ENCODE results near the gene SEMA3D.

- no peak for TF ChIP-seq YY1 (IDR thresholded peaks at IDR 0.05)
- no peak for TF ChIP-seq TAF1 (conservative IDR thresholded peaks at IDR 0.05)
- TF ChIP-seq, protein P1, sequence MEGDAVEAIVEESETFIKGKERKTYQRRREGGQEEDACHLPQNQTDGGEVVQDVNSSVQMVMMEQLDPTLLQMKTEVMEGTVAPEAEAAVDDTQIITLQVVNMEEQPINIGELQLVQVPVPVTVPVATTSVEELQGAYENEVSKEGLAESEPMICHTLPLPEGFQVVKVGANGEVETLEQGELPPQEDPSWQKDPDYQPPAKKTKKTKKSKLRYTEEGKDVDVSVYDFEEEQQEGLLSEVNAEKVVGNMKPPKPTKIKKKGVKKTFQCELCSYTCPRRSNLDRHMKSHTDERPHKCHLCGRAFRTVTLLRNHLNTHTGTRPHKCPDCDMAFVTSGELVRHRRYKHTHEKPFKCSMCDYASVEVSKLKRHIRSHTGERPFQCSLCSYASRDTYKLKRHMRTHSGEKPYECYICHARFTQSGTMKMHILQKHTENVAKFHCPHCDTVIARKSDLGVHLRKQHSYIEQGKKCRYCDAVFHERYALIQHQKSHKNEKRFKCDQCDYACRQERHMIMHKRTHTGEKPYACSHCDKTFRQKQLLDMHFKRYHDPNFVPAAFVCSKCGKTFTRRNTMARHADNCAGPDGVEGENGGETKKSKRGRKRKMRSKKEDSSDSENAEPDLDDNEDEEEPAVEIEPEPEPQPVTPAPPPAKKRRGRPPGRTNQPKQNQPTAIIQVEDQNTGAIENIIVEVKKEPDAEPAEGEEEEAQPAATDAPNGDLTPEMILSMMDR (IDR thresholded peaks at IDR 0.05; ENCODE audit: low read depth, low read length, missing input control) = no peak
- TF ChIP-seq MAX (IDR thresholded peaks at IDR 0.05) = no peak
- TF ChIP-seq GABPA (IDR thresholded peaks at IDR 0.05 in 1 of 2, conservative IDR thresholded peaks at IDR 0.05 in 1 of 2) = no peak
- TF ChIP-seq JUND (IDR thresholded peaks at IDR 0.05) = no peak
- TF ChIP-seq FOXA1 (IDR thresholded peaks at IDR 0.05) = no peak
- no peak for TF ChIP-seq SP1 (IDR thresholded peaks at IDR 0.05)
- TF ChIP-seq NR2F2 (IDR thresholded peaks at IDR 0.05) = no peak
- TF ChIP-seq HNF4A (conservative IDR thresholded peaks at IDR 0.05) = no peak
- TF ChIP-seq EGR1 (IDR thresholded peaks at IDR 0.05; ENCODE audit: low read depth in 2 of 2) = no peak
- TF ChIP-seq, protein P2, sequence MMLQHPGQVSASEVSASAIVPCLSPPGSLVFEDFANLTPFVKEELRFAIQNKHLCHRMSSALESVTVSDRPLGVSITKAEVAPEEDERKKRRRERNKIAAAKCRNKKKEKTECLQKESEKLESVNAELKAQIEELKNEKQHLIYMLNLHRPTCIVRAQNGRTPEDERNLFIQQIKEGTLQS (IDR thresholded peaks at IDR 0.05) = no peak
These were observed 9.5 kb downstream of the SEMA3D start for GRCh38 chr7:85177316-85177715.

Data from liver (tissue), 3 donors.